GM20000 (cell line): ENCODE results near the gene MAGI1.
A peak's percentile ranks its signal among the peaks of the same experiment; 100 is the strongest.

Experiments used
- DNase-seq: peaks from one replicate; pipeline ENCODE4 v3.0.0; 2012; ENCODE audit warnings: low spot score
- TF ChIP-seq, protein P1 (sequence below): IDR thresholded peaks from 2 replicates; pipeline ENCODE4 v1.5.1; 2012; ENCODE audit warnings: mild to moderate bottlenecking, control low read depth; ENCODE audit errors: extremely low read depth, missing control alignments

MAGI1 gene

DNA sequence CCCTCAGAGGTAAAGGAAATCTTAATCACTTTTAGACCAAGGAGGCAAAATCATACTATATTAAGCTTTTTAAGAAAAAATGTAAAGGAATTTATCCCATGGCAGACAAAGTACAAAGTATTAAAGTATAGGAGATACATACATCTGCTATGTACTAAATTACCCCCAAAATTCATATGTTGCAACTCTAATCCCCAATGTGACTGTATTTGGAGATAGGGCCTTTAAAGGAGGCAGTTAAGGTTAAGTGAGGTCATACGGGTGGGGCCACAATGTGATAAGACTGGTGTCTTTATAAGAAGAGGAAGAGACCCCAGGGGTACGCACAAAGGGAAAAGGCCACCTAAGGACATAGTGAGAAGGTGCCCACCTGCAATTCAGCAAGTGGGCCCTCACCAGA is 693.9 kb downstream of the MAGI1 start:
- no peak for DNase-seq
- TF ChIP-seq, protein P1, sequence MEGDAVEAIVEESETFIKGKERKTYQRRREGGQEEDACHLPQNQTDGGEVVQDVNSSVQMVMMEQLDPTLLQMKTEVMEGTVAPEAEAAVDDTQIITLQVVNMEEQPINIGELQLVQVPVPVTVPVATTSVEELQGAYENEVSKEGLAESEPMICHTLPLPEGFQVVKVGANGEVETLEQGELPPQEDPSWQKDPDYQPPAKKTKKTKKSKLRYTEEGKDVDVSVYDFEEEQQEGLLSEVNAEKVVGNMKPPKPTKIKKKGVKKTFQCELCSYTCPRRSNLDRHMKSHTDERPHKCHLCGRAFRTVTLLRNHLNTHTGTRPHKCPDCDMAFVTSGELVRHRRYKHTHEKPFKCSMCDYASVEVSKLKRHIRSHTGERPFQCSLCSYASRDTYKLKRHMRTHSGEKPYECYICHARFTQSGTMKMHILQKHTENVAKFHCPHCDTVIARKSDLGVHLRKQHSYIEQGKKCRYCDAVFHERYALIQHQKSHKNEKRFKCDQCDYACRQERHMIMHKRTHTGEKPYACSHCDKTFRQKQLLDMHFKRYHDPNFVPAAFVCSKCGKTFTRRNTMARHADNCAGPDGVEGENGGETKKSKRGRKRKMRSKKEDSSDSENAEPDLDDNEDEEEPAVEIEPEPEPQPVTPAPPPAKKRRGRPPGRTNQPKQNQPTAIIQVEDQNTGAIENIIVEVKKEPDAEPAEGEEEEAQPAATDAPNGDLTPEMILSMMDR = no peak

DNA sequence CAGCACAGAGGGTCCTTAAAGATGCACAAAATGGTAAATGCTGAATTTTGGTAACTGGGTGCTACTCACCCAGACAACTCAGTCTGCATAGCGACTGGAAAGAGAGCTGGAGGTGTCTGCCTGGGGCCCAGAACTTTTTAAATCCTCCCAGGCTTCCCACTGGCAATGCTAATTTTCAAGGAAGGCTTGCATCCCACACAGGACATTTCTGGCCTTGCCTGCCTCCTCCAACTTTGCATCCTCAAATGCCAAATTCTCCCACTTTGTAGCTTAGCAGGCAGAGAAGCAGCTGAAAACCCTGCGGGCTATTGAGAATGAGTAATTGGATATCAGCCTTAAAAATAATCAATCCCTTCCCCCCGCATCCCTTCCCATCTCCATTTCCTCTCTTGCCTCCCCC is 694.3 kb downstream of the MAGI1 start:
- TF ChIP-seq, protein P1 = no peak
- DNase-seq = no peak

DNA sequence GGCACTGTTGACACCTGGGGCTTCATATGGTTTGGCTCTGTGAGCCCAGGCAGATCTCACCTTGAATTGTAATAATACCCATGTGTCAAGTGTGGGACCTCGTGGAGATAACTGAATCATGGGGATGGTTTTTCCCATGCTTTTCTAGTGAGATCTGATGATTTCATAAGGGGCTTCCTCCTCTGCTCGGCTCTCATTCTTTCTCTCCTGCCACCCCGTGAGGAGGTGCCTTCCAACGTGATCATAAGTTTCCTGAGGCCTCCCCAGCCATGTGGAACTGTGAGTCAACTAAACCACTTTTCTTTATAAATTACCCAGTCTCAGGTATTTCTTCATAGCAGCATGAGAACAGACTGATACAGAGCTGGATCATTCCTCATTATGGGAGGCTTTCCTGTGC is 695.0 kb downstream of the MAGI1 start:
- DNase-seq = no peak
- TF ChIP-seq, protein P1 = no peak

DNA sequence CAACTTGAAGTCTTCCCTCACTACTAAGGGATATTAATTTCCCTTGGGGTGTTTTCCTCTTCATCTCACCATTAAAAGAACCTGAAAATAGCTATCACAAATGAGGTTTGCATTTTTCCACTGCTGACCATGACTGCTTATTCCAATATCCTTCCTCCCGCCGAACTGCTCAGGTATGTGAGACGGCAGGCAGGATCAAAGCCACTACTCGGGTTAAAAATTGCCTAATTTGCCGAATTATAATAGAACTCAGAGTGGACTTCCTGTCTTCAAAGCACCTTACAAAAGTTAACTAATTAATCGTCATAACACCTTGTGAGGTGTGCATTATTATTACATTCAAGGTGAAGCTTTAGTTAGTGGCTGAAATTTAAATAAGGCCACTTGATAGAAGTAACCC is 695.7 kb downstream of the MAGI1 start:
- no peak for DNase-seq

DNA sequence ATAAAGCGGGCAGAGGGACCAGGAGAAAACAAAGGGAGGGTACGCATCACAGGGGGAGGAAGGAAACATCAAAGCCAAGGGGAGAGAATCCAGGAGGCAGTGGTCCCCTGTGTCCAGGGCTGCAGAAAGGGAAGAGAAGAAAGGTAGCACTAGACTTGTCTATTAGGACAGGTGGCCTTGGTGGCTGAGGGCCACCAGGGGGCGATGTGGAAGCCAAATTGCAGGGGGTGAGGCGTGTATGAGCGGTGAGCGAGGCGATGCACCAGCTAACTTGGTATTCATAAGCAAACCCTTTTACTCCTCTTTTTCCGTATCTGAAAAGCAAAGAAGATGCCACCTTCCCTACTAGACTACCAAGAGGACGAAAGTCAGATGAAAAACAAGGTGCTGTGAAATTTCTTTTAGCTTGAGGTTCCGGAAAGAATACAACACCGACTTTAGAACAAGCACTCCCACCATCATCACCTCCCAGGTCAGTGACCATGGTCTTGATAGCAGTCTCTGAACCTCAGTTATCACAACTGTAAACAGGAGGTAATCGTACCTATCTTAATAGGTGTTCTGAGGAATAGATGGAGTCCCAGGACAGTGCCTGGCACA is 696.5 kb downstream of the MAGI1 start:
- DNase-seq = peak; percentile 54
- TF ChIP-seq, protein P1 = peak; percentile 22

More for the DNA sequence above, 695.7 kb downstream of the MAGI1 start:
- TF ChIP-seq, protein P1 = no peak

DNA sequence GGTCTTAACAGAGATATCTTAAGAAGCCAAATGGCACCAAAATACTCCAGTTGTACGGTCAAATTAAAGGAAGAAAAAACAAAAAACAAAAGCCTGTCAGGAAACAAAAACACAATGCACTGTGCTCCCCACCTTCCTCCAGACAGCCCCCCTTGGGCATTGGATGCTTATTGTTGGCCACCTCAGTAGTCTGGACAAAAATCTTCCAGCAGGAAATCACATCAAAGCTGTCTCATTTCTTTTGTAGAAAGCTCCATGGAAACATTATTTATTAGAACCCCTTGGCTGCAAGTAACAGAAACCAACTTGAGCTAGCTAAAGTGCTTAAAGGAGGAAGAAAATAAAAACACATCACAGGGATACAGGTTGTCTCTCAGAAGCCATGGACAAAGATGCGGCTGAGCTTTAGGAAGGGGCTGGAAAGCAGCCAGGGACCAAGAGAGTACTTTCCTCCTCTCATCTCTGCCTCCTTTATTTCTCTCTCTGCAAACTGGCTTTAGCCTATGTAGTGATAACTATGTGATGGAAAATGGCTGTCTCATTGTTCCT is 699.5 kb downstream of the MAGI1 start:
- no peak for DNase-seq
- TF ChIP-seq, protein P1 = no peak

DNA sequence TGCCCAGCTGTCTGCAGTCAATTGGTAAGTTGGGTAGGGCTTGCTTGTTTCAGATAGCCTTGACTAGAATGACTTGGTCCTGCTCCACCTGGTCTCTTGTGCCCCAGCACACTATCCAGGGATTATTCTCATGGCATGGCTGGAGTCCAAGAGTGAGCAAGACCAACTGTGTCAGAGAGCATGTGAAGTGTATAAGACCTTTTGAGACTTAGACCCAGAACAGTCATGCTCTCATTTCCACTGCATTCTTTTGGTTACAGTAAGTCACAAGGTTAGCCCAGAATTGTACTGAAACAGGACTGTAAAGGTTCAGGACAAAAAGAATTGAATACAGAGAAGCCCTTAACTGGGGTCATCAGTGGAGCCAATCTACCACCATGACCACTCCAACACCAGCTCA is 700.1 kb downstream of the MAGI1 start:
- no peak for DNase-seq
- TF ChIP-seq, protein P1 = no peak
